GM21529 (cell line): Measurements from ENCODE around the gene NKX1-1.

Experiments used
- ATAC-seq: cut with Tn5 transposase; IDR thresholded peaks from one replicate; pipeline ENCODE4 v1.9.1; 2021; ENCODE audit not compliant: unreplicated experiment

Gene NKX1-1

DNA sequence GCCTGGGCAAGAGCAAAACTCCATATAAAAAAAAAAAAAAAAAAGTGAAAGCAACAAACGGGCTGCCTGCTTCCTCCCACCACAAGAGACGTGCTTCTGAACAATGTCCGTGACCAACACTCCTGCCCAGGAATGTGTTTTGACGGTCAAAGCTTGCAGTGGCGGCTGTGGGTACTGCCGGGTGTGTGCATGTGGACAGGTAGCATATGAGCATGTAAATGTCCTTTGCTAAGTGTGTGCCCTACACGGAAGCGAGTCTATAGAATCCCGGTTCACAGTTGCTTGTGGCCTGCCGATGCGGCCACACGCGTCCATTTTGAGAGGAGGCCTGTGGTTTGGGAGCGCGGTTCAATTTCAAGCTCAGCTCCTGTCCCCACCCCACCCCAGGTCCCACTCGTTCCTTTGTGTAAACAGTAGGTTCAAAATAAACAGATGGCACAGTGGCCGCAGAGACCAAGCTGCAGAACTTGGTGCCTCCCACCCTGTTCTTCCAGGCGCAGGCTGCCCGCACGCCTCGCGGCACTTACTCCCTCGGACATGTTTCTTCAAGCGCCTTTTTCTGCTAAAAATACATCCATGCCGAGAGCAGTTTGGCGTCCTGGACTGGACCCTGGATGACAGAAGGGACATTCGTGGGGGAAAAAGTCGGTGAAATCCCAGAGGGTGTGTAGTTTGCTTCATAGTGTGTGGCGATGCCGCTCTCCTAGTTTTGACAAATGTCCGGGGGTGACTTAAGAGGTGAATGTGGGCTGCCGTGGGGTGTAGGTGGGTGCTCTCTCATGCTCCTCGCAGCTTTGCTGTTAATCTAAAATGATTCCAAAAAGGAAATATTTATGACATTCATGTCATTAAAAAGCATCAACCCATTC lies 11.5 kb upstream of the NKX1-1 start:
- ATAC-seq = no peak

DNA sequence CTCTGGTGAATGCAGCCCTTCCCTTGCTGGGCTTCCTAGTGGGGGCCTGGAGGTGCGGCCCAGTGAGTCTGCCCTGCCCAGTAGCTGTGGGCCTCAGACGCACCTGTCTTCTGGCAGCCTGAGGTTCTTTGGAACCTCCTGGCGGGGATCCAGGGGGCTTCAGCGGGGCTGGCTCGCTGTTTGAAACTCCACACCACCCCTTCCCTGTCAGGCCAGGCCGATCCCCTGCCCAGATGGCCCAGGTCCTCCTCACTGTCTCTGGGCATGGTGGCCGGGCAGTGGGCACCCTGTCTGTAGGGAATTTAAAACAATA lies 10.7 kb upstream of the NKX1-1 start:
- ATAC-seq = no peak

DNA sequence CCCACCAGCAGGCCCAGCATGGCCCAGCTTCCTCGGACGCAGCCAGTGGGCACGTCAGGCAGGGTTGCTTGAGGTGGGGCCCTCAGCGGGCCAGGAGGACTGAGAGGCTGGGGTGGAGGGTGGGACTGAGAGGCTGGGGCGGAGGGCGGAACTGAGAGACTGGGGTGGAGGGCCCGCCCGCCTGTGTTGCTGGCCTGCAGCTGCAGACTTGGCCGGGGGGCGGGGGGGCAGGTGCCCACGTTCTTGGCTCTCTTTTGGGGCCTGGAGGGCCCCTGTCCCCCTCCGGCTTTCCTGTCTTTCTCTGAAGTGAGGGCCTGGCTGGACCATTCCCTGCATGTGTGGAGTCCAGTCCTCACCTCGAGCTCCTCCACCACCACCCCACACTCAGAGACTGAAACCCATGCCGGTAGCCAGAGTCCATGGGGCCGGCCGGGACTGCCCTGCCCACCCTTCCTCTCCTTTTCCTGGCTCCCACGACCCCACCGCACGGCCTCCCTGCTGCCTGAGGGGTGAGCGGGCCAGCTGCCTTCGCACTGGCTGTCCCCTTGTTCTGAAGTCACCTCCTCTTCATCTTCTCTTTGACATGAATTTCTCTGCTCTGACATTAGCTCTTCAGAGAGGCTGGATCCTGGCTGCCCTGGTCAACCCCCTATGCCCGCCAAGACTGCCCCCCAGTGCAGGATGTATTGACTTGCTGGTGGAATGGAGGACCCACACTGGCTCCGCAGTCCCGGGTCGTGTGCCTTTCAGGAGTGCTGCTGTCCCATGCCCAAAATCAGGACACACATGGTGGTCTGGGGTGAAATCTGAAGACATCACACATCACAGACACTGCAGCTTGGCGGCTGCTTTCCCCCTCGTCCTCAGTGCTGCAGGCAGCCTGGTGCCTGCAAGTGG lies 10.1 kb upstream of the NKX1-1 start:
- ATAC-seq = no peak

GRCh38 chr4:1415681-1415981 lies 9.4 kb upstream of the NKX1-1 start:
- no peak for ATAC-seq

DNA sequence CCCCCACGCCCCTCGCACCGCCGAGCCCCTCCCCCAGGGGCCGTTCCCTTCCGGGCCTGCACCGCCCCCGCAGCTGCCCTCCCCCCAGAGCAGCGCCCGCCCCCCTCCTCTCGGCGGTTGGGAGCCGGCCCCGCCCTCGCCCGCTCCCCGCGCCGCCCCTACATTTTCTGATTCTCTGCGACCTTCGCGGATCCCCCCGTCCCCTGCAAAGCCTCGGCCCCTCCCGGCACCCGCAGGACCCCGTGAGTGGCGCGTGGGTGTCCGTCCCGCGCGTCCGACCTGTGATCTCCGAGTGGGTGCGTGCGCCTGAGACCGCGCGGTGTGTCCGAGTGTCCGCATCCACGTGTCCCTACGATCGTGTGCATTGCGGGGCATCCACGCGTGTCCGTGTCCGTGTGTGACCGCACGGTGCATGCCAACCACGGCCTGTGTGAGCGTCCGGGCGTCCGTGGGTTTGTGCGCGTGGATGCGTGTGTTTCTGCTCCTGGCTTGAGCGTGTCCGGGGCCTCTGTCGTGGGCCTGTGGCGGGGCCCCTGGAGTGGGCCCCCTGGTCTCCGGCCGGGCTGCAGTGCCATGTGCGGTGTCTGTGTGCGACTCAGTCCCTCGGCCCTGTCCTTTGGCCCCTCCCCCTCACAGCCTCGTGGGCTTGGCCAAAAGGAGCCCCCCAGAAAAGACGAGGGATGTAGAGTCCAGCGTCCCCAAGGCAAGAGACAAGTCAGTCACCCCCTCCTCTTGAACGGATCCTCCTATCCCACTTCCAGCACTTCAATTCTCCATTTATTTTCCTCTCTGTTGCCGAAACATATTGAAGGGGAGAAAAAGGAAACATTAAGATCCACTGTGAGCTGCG lies 8.8 kb upstream of the NKX1-1 start:
- ATAC-seq = no peak

GRCh38 chr4:1413687-1414479 lies 7.6 kb upstream of the NKX1-1 start:
- no peak for ATAC-seq

DNA sequence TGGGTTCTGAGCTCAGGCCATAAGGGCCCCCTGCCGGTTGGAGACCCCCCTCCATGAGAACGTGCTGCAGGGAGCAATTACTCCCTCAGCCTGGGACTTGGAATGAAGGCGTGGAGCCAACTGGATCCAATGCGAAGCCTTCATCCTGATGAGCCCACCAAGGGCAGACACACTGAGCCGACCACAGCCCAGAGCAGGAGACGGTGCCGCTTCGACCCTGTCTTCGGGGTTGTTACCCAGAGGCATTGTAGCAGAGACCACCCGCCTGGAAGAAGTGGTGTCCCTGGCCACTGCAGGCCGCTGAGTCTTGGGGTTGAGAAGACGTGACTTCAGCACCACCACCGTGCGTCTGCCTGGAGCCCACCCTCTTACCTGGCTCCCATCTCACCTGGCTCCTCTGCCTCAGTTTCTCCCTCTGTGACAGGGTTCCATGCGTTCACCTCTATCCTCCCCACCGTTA lies 7.0 kb upstream of the NKX1-1 start:
- ATAC-seq = no peak

DNA sequence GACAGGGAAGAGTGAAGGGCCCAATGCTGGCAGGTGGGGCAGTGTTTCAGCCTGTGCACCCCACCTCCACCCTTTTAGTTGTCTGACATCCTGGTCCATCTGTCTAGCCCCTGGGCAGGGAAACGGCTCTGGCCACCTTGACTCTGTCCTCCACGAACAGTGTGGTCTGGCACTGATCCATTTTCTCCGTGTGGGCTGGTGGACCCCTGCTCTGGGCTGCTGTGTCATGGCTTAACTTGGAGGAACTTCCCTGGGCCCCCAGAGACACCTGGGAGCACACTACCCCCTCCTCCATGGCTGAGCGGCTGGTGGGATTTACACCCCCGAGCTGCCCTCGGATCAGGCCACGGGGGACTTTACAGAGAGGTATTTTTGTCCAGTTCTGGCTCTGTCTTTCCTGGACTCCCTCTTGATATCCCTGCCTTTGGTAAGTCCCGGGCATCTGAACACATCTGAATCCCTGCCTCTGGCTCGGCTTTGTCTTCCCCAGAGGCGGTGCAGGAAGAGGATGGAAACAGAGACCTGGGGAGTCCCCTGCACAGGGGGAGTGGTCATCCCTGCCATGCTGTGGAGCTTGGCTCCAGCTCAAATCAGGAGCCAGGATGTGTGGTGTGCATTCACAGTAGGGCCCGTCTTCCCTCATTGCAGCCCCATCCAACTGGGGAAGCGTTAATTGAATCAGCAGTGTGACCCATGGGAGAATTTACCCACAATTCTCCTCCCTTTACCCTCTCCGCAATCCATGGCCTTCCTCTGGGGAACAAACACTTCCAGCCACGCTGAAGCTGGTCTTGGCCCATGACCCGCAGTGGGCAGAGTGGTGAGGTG lies 6.3 kb upstream of the NKX1-1 start:
- ATAC-seq = no peak

DNA sequence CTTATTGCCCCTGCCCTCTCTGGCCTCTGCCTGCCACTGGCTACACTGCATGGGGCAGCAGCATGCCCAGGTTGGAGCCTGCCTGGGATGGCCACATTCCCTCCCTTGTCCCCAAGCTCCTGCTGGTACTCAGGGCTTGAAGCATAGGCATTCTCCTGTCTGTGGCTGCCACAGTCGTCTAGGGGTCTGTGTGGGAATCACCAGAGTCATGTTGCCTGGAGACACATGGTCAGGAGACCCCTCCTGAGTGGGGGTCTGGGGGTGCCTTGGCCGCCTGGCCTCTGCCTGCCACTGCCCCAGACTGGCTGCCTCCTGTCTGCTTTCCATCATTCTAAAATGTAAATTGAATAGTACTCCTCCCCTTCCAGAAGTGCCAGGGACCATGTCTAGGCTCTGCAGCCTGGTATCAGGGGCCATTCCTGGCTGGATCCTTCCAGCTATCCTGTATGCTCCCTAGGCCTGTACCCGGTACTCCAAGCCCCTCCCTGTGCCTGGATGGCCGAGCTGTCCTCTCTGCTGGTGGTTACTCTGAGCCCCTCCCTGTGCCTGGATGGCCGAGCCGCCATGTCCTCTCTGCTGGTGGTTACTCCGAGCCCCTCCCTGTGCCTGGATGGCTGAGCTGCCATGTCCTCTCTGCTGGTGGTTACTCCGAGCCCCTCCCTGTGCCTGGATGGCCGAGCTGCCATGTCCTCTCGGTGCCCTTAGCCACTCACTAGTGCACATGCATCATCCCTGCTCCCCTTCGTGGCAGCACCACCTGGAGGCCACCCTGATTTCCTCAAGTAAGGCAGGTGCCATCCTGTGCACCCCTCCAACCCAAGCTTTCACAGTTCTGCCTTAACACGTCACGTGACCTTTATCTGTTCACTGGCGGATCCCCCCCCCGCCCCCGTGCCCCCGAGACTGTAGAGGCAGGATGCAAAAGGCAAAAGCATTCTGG lies 5.5 kb upstream of the NKX1-1 start:
- ATAC-seq = no peak

DNA sequence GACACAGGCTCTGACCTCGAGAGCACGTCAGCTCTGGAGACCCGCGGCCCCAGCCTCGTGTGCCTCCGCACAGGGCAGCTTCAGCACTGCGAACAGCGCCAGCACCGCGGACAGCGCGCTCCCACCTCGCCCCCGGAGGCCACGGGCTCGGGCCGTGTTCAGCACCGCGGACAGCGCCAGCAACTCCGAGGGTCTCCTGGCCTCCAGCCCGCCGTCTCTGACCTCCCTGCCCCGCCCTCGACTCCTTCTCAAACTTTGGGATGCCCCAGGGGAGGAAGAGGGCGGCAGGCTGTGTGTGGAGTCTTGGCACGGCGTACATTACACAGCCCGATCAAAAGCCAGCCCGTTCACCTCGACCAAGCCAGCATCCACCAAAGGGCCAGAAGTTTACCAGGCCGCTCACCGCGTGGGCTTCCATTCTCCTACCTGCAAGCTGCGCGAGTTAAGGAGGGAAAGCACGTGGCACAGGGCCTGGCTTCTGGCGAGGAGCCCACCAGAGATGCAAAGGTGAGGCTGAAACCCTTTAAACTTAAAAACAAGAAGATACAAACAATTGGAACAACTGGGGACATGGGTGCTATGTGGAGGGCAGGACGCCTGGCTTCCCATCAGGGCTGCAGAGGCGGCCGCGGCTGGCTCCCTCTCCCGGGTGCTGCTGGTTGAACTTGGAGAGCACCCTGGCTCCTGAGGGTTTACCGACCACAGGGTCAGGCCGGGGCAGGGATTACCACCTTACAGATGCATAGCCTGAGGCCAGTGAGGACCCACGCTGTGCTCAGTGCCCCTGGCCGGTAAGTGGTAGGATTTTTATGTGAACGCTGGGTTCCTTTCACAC lies 4.5 kb upstream of the NKX1-1 start:
- ATAC-seq = no peak

DNA sequence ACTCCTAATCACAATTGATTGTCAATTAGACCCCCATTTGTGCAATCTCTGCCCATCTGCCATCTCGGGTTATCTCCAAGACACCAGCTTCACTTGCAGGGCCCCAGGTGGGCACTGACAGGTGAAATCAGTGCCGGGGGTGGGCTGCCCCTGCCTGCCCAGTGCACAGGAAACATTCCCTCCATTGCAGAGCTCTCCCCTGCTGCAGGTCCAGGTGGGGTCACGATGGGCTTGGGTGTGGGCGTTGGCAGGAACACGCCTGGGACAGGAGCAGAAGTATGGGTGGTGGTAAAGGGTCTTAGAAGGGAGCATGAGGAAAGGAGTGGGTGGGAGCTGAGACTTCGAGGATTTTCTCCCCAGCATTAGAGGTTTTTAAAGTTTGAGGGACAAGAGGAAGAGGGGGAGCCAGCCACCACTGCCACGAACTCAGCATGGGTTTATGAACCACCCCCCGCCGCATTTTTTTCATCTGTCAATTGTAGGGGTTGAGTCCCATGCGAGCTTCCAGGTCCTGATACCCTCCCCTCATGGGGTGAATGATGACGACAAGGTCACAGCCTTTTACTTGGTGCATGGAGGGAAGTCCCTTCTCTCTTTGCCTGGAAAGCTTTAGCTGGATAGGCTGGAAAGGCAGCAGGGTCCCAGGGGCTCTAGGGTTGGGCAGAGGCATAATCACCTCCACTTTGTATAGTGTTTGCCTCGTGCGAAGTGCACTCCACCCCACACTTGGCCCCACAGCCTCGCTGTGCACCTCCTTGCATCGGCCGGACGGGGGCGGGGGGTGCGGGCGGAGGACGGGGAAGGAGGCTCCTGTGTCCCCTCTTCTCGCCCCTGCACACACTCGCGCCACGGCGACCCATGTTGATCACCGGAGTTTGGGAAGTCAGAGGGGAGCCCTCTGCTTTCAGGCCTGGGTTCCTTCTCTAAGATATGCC lies 3.5 kb upstream of the NKX1-1 start:
- ATAC-seq = no peak

- no peak for ATAC-seq
Observed at GRCh38 chr4:1409079-1409478, 2.8 kb upstream of the NKX1-1 start.

GRCh38 chr4:1408418-1408817 lies 2.2 kb upstream of the NKX1-1 start:
- ATAC-seq = no peak

- ATAC-seq = no peak
Observed at GRCh38 chr4:1407657-1408333, 1.6 kb upstream of the NKX1-1 start.

GRCh38 chr4:1406981-1407656 lies 877 bp upstream of the NKX1-1 start:
- ATAC-seq = no peak
